GOT3 (cell line): ENCODE results near the gene BMF.

ENCODE experiments used
- DNase-seq: peaks from one replicate; lab custom pipeline; 2025; ENCODE audit warnings: mixed read lengths; lab: John Stamatoyannopoulos, UW

The BMF gene

GRCh38 chr15:40048211-40048792 is 60.4 kb downstream of the BMF start:
- DNase-seq = no peak

- DNase-seq = no peak
These were observed 61.1 kb downstream of the BMF start for GRCh38 chr15:40047415-40048210.

GRCh38 chr15:40046721-40047414 is 61.8 kb downstream of the BMF start:
- no peak for DNase-seq

- no peak for DNase-seq
These were observed 63.0 kb downstream of the BMF start for GRCh38 chr15:40045572-40046217.

- DNase-seq = peak; percentile 59
These were observed 63.7 kb downstream of the BMF start for GRCh38 chr15:40044717-40045571.

GRCh38 chr15:40043927-40044716 is 64.6 kb downstream of the BMF start:
- DNase-seq = no peak

GRCh38 chr15:40042791-40043320 is 65.8 kb downstream of the BMF start:
- no peak for DNase-seq

- no peak for DNase-seq
These were observed 67.9 kb downstream of the BMF start for GRCh38 chr15:40040770-40041169.

- DNase-seq = no peak
These were observed 68.4 kb downstream of the BMF start for GRCh38 chr15:40040293-40040635.

GRCh38 chr15:40038638-40039543 is 69.8 kb downstream of the BMF start, which contains the start of gene SRP14:
TSS of gene SRP14 (minus strand) at chr15:40039181. CDS start at chr15:40039116, 65 bp downstream.
- peak; percentile 73 for DNase-seq

GRCh38 chr15:40038275-40038637 is 70.4 kb downstream of the BMF start:
- DNase-seq = no peak
